HepG2 (cell line): ENCODE results near the gene TBC1D5. TPM values are rescaled to one million over a fixed set of nuclear protein-coding genes. Genes with fewer than 3 reads are reported as not detected.

ENCODE experiments used
- AHDC1 ChIP-seq: sonication (generic); formaldehyde crosslinking; IDR thresholded peaks from 2 replicates; pipeline ENCODE4 v1.5.1; 2020; ENCODE audit warnings: mild to moderate bottlenecking, missing genetic modification reagents, borderline replicate concordance
- CREB1 ChIP-seq, 2 experiments: fragments of 450-650 bp in 1 of 2; IDR thresholded peaks; 2 replicates each; pipeline ENCODE4 v1.6.1; 2016 to 2017; ENCODE audit warnings: control low read depth in 1 of 2, mild to moderate bottlenecking in 1 of 2, missing compliant biosample characterization in 1 of 2, missing genetic modification characterization in 1 of 2
- CSRNP2 ChIP-seq: sonication (generic); formaldehyde crosslinking; conservative IDR thresholded peaks from 2 replicates; pipeline ENCODE4 v1.8.0; 2022; ENCODE audit warnings: low read depth, missing genetic modification reagents
- DMTF1 ChIP-seq: sonication (generic); formaldehyde crosslinking; IDR thresholded peaks from 2 replicates; pipeline ENCODE4 v1.4.0; 2020; ENCODE audit warnings: mild to moderate bottlenecking, missing genetic modification reagents
- EP300 ChIP-seq, 3 experiments: sonication (generic) in 1 of 3; formaldehyde crosslinking in 1 of 3; IDR thresholded peaks; 2 replicates each; pipeline versions ENCODE4 v1.5.1 to v1.6.1; 2011 to 2020; ENCODE audit warnings: low read depth in 2 of 3, low read length in 2 of 3, borderline replicate concordance in 1 of 3, improper control_type of control experiment in 1 of 3, mild to moderate bottlenecking in 1 of 3, missing genetic modification reagents in 1 of 3, moderate library complexity in 1 of 3
- MTA1 ChIP-seq: sonication (generic); formaldehyde crosslinking; IDR thresholded peaks from 2 replicates; pipeline ENCODE4 v1.4.0; 2020; ENCODE audit warnings: missing genetic modification reagents, mild to moderate bottlenecking, borderline replicate concordance
- NR2F6 ChIP-seq, 2 experiments: IDR thresholded peaks; 2 replicates each; pipeline ENCODE4 v1.6.1; 2016; ENCODE audit warnings: antibody characterized with exemption in 1 of 2, mild to moderate bottlenecking in 1 of 2
- PATZ1 ChIP-seq: sonication (generic); formaldehyde crosslinking; IDR thresholded peaks from 2 replicates; pipeline ENCODE4 v1.4.0; 2020; ENCODE audit warnings: missing genetic modification reagents
- SALL1 ChIP-seq: sonication (generic); formaldehyde crosslinking; IDR thresholded peaks from 2 replicates; pipeline ENCODE4 v1.8.0; 2022; ENCODE audit warnings: mild to moderate bottlenecking, missing genetic modification reagents
- THYN1 ChIP-seq: sonication (generic); formaldehyde crosslinking; IDR thresholded peaks from 2 replicates; pipeline ENCODE4 v1.8.1; 2023; ENCODE audit warnings: low read depth, mild to moderate bottlenecking, moderate library complexity, missing genetic modification reagents, borderline replicate concordance
- ZBTB4 ChIP-seq: sonication (generic); formaldehyde crosslinking; IDR thresholded peaks from 2 replicates; pipeline ENCODE4 v1.4.0; 2020; ENCODE audit warnings: missing genetic modification reagents, mild to moderate bottlenecking, borderline replicate concordance
- polyA plus RNA-seq, 8 experiments: library from polyadenylated mRNA; depleted of rRNA in 3 of 8; stranded (reverse) in 7 of 8; unstranded in 1 of 8; fragments of >200 nt; fragmentation: Illumina TruSeq in 4 of 8; extraction: Trizol in 4 of 8; gene quantifications; 2 replicates each; pipeline versions ENCODE4 v1.2.1 to v1.2.3, GENCODE V29; 2011 to 2016; ENCODE audit warnings: low read depth in 4 of 8, missing spikeins in 1 of 8, mixed read lengths in 1 of 8; ENCODE audit not compliant: insufficient read depth in 1 of 8
- total RNA-seq, 5 experiments: library from RNA; depleted of rRNA; stranded (reverse); fragments of >200 nt; fragmentation: Illumina TruSeq; extraction: Trizol; gene quantifications; 2 replicates each; pipeline ENCODE4 v1.2.3, GENCODE V29; 2016; ENCODE audit warnings: low read depth in 1 of 5

TBC1D5 gene
- total and polyA plus RNA-seq, 2 of the 13 experiments (the other 11 are each of a cell fraction or from before 2014, with no cell fraction given), result 19.2 to 33.3 TPM

GRCh38 chr3:17589888-17590287, 152.5 kb downstream of the TBC1D5 start (continued):
- TF ChIP-seq SALL1 (CRISPR knock-in tag) (peak; percentile 30; the same call in 1 of the 2 replicates), NR2F6 (IDR thresholded peaks at IDR 0.05) (peak; percentile 51; the same call in 1 of the 2 replicates), NR2F6 (CRISPR knock-in tag; IDR thresholded peaks at IDR 0.05) (peak; percentile 40; the same call in 1 of the 2 replicates), ZBTB4 (no peak), EP300 (IDR thresholded peaks at IDR 0.05; ENCODE audit: low read depth in 2 of 2, low read length in 2 of 2) (0 out of 4 replicates have a peak, but pooled peaks of 1 of the 2 experiments have one; percentile 6), EP300 (CRISPR knock-in tag; IDR thresholded peaks at IDR 0.05; ENCODE audit: borderline replicate concordance) (no peak), MTA1 (no peak), PATZ1 (CRISPR knock-in tag) (peak; percentile 46; the same call in 1 of the 2 replicates), CSRNP2 (CRISPR knock-in tag) (no peak), CREB1 (IDR thresholded peaks at IDR 0.05) (no peak), CREB1 (CRISPR knock-in tag; IDR thresholded peaks at IDR 0.05) (peak; percentile 39; the same call in 1 of the 2 replicates), THYN1 (CRISPR knock-in tag) (no peak), DMTF1 (CRISPR knock-in tag) (no peak), AHDC1 (CRISPR knock-in tag) (peak; percentile 38; the same call in 1 of the 2 replicates)
